Endothelial cell (in vitro differentiated cells): Measurements from ENCODE around the gene STAT3. TPM values are rescaled to one million over a fixed set of nuclear protein-coding genes. Genes with fewer than 3 reads are reported as not detected.

Experiments used
- DNase-seq: peaks from one replicate; pipeline ENCODE4 v3.0.0; 2021; ENCODE audit warnings: low spot score
- H3K27ac Mint-ChIP-seq: one replicate; pipeline ENCODE4 v1.8.0; 2021; ENCODE audit warnings: mixed read lengths, inconsistent platforms; ENCODE audit not compliant: unreplicated experiment
- H3K27me3 Mint-ChIP-seq: one replicate; pipeline ENCODE4 v1.8.0; 2021; ENCODE audit warnings: mild to moderate bottlenecking, moderate library complexity, mixed read lengths, inconsistent platforms; ENCODE audit not compliant: unreplicated experiment
- H3K36me3 Mint-ChIP-seq: one replicate; pipeline ENCODE4 v1.8.0; 2021; ENCODE audit warnings: mild to moderate bottlenecking, low read depth, mixed read lengths, inconsistent platforms; ENCODE audit not compliant: unreplicated experiment
- H3K4me1 Mint-ChIP-seq: one replicate; pipeline ENCODE4 v1.8.0; 2021; ENCODE audit warnings: mild to moderate bottlenecking, mixed read lengths, inconsistent platforms; ENCODE audit not compliant: unreplicated experiment
- H3K4me3 Mint-ChIP-seq: one replicate; pipeline ENCODE4 v1.8.0; 2021; ENCODE audit warnings: mild to moderate bottlenecking, mixed read lengths, inconsistent platforms; ENCODE audit not compliant: unreplicated experiment
- H3K9me3 Mint-ChIP-seq: one replicate; pipeline ENCODE4 v1.8.0; 2021; ENCODE audit warnings: mixed read lengths, inconsistent platforms; ENCODE audit not compliant: unreplicated experiment
- CTCF ChIP-seq: fragments of 200-600 bp; sonication (generic); IDR thresholded peaks from one replicate; pipeline ENCODE4 v1.5.0; 2021; ENCODE audit warnings: antibody characterized with exemption; ENCODE audit not compliant: unreplicated experiment
- total RNA-seq: library from RNA; stranded (reverse); fragmentation: NEBNext Ultra II Directional; extraction: Animal tissue kit (Norgen Biotek cat#: 25700); gene quantifications from one replicate; pipeline ENCODE4 v1.2.1, GENCODE V29; 2021; ENCODE audit not compliant: unreplicated experiment

Gene STAT3
- total RNA-seq, 1 donor from 2014 or later = 160 TPM

DNA sequence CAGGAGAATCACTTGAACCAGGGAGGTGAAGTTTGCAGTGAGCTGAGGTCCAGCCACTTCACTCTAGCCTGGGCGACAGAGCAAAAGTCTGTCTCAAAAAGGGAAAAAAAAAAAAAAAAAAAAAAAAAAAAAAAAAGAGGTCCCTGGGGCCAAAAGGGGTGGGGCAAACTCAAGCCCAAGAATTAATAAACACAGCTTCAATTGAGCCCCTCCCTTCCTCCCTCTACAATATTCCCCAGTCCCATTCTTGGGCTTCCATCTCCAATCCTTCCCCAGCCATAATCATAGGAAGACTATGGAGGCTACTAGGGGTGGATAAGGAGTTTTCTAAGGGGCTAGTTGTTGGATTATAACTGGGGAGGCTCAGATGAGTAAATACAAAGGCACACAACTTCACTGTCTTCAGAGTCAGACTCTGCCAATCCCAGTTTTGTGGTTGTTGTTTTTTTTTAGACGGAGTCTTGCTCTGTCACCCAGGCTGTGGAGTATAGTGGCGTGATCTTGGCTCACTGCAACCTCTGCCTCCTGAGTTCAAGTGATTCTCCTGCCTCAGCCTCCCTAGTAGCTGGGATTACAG, 25.3 kb upstream of the STAT3 start:
- no peak for DNase-seq
- Mint-ChIP-seq H3K27me3 (peaks cover 3% of the 10 kb centered on the region), H3K27ac (no peak overlapping the region), H3K4me1 (peaks cover 40% of the 10 kb centered on the region), H3K36me3 (peaks cover 14% of the 10 kb centered on the region), H3K4me3 (no peak overlapping the region), H3K9me3 (no peaks in the 10 kb centered on the region)
- no peak for TF ChIP-seq CTCF

DNA sequence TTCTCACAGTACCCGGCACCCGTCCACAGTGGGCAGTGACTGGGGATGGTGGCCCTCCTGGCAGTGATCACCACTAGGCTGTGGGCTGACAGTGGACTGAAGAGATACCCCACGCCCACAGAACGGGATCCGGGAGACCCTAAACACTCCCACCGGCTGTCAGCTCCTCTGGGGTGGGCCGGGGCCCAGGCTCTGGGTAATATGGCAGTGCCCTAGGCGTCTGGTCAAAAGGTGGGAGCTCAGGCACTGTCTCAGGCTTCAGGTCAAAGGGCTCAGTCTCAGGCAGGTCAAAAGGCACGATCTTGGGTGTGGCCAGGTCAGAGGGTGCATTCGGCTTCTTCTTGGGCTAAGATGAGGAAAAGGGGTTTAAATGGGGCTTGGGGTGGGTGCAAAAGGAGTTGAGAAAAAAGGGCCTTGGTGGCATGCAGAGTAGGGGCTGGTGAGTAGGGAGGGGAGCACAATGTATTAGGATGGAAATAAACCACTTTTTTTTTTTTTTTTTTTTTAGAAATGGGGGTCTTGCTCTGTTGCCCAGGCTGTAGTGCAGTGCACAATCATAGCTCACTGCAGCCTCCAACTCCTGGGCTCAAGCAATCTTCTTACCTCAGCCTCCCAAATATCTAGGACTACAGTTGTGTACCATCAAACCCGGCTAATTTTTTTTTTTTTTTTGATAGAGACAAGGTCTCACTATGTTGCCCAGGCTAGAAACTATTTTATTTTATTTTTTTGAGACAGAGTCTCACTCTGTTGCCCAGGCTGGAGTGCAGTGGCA, 23.9 kb upstream of the STAT3 start:
- peaks cover 52% of the 10 kb centered on the region for H3K4me1 Mint-ChIP-seq
- H3K36me3 Mint-ChIP-seq = peaks cover 14% of the 10 kb centered on the region
- H3K4me3 Mint-ChIP-seq = no peak overlapping the region
- no peak for TF ChIP-seq CTCF
- no peak for DNase-seq
- H3K27ac Mint-ChIP-seq = peak overlapping the region; percentile 64
- H3K9me3 Mint-ChIP-seq = no peaks in the 10 kb centered on the region
- H3K27me3 Mint-ChIP-seq = peaks cover 6% of the 10 kb centered on the region

DNA sequence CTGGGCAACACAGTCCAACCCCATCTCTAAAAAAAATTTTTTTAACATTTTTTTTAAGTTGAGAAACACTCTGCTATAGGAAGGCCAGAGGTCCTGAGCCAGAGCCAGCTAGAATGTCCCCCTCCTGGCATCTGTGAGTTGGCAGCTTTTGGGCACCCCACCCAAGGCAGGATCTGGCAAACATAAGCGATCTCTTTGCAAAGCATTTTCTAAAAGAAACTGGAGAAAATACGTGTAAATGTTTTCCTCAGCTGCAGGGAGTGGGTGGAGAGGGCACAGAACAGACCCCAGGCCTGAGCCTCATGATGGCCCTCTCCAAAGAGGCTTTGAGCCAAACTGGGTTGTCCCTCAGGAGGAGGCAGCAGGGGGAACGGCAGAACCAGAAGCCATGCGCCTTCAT, 23.1 kb upstream of the STAT3 start:
- Mint-ChIP-seq H3K4me3 (peak overlapping the region; percentile 15), H3K27ac (no peak overlapping the region), H3K36me3 (peaks cover 14% of the 10 kb centered on the region), H3K9me3 (no peaks in the 10 kb centered on the region), H3K4me1 (peaks cover 58% of the 10 kb centered on the region), H3K27me3 (peaks cover 6% of the 10 kb centered on the region)
- no peak for DNase-seq
- no peak for TF ChIP-seq CTCF

DNA sequence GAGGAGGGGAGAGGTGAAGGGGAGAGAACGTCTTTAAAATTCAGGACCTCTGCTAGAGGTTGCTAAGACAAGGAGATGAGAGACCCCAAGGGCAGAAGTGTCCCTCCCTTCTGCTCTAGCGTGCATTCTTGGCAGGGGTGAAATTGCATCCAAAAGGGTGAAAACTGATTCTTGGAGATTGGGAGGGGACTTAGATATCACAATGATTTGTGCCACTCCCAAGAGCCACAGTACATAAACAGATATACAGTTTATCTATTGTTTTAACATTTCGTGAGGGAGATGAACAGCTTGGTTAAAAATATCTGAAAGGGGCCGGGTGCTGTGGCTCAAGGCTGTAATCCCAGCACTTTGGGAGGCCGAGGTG, 22.1 kb upstream of the STAT3 start:
- DNase-seq = no peak
- Mint-ChIP-seq H3K4me3 (peak overlapping the region; percentile 44), H3K9me3 (no peaks in the 10 kb centered on the region), H3K27me3 (peaks cover 6% of the 10 kb centered on the region), H3K36me3 (peaks cover 10% of the 10 kb centered on the region), H3K4me1 (peaks cover 55% of the 10 kb centered on the region), H3K27ac (peak overlapping the region; percentile 75)
- no peak for TF ChIP-seq CTCF
